Astrocyte of the spinal cord (primary cell): ENCODE measurements around the gene ABCA3.

ENCODE experiments used
- DNase-seq: peaks from one replicate; pipeline ENCODE4 v3.0.0; 2011; ENCODE audit warnings: low read depth, low spot score
- H3K4me3 ChIP-seq: 2 replicates; pipeline ENCODE4 v1.5.1; 2011; ENCODE audit warnings: low read depth, mild to moderate bottlenecking, low read length, moderate library complexity
- CTCF ChIP-seq: IDR thresholded peaks from 2 replicates; pipeline ENCODE4 v1.5.1; 2012; ENCODE audit warnings: low read depth, mild to moderate bottlenecking, low read length, inconsistent platforms
- in situ Hi-C: cut with HindIII; loops from 2 replicates; pipeline ENCODE4 v1.10.0; 2017; ENCODE audit warnings: low sequenced_read_pairs

The ABCA3 gene

DNA sequence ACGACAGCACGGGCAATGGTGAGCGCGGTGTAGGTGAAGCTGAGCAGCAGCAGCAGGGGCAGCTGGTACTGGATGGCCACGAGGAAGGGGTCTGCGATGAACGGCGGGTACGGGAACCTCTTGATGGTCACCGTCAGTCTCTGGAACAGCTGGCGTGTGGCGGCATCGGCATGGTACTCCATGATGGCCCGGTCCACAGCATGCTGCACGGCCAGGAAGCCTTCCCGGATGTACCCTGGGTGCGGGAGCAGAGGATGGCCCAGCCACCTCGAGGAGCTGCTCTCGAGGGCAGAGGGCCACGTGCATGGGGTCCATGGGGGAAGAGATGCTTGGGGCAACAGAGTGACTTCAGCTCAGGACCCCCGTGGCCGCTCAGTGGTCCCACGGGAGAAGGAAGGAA lies 20.9 kb downstream of the ABCA3 start:
- H3K4me3 ChIP-seq, result no peak overlapping the region
- no peak for TF ChIP-seq CTCF
- in situ Hi-C loops, result no loop called here
- DNase-seq, result no peak

GRCh38 chr16:2317231-2318020 lies 23.1 kb downstream of the ABCA3 start:
- no peak for TF ChIP-seq CTCF
- H3K4me3 ChIP-seq, result no peak overlapping the region
- in situ Hi-C loops, result no loop called here
- no peak for DNase-seq

DNA sequence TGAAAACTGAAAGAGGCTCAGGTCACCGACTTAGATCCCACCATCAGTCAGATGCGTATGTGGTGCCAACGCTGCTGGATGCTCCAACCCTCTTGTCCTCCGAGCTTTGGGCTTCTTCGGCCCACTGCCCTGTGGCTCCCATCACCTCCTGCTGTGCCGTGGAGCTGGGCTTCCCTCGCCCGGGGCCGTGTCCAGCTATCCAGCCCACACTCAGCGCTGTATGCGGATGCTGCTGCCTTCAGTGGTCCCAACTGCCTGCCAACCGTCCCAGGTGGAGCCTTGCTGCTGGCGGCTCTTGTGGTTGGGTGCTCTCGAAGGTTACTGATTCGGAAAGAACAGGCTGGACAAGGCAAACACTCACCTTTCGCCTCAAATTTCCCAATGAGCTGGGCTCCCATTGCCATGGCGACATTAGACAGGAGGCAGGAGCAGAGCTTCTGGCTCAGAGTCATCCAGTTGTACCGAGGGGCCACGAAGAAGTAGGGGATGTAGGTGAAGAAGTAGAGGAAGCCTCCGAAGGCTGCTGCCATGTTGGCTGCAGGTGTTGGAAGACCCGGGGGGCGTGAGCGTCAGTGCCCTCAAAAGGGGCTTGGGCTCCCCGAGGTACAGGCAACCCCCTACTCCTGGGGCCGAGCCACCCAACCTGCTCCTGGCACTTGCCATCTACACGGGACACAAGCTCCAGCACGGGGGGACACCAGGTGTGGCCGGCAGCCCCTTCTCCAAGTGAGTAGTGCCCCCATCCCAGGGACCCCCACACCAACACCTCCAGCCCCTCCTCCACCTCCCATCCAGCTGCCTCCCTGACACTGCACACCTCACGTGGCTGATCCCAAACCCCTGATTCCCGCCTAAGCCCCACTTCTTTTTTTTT lies 32.2 kb downstream of the ABCA3 start:
- no peak for DNase-seq
- in situ Hi-C loops, result no loop called here
- H3K4me3 ChIP-seq, result no peak overlapping the region
- TF ChIP-seq CTCF, result no peak

- no peak for TF ChIP-seq CTCF
- in situ Hi-C loops, result no loop called here
These were observed 40.7 kb downstream of the ABCA3 start for GRCh38 chr16:2299915-2300192.

GRCh38 chr16:2299121-2299914 lies 41.2 kb downstream of the ABCA3 start:
- no peak for TF ChIP-seq CTCF
- H3K4me3 ChIP-seq, result no peak overlapping the region
- in situ Hi-C loops, result no loop called here
- DNase-seq, result no peak

More at GRCh38 chr16:2299915-2300192, 40.7 kb downstream of the ABCA3 start:
- H3K4me3 ChIP-seq, result no peak overlapping the region
- no peak for DNase-seq

GRCh38 chr16:2298621-2299020 lies 41.9 kb downstream of the ABCA3 start:
- H3K4me3 ChIP-seq, result no peak overlapping the region
- no peak for TF ChIP-seq CTCF
- in situ Hi-C loops, result no loop called here
- no peak for DNase-seq
